HG03354 (cell line): ENCODE measurements around the gene ADAMTS3.

Source experiments
- ATAC-seq: cut with Tn5 transposase; IDR thresholded peaks from one replicate; pipeline ENCODE4 v1.9.1; 2021; ENCODE audit warnings: mild to moderate bottlenecking; ENCODE audit not compliant: unreplicated experiment, poor library complexity, severe bottlenecking

ADAMTS3 gene

DNA sequence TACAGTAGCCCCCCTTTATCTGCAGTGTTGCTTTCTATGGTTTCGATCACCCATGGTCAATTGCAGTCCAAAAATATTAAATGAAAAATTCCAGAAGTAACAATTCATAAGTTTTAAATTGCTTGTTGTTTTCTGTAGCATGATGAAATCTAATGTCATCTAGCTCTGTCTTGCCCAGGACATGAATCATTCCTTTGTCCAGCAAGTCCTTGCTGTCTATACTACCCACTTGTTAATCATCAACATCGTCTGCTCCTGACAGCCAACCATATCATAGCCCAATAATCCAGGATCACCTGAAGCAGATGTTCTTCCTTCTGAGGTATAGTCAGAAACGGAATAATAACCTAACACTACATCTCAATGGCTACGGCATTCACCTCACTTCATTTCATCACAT lies 79.8 kb downstream of the ADAMTS3 start:
- no peak for ATAC-seq

DNA sequence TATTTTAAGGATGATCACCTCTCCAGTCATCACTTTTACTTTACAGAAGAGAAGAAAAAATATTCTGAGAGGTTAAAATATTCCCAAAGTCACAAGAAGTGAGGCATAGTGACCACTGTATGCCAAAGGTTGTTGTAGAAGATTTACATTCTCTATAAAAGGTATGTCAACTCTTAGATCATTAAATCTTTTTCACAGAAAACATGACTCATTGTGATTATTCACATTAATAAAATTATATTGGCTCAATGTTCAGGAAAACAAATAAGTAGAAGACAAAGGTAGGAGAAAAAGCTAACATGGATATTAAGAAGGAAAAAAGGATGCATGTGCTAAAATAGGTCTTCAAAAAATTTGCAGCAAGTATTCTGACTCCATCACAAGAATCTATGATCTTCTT lies 82.0 kb downstream of the ADAMTS3 start:
- no peak for ATAC-seq

DNA sequence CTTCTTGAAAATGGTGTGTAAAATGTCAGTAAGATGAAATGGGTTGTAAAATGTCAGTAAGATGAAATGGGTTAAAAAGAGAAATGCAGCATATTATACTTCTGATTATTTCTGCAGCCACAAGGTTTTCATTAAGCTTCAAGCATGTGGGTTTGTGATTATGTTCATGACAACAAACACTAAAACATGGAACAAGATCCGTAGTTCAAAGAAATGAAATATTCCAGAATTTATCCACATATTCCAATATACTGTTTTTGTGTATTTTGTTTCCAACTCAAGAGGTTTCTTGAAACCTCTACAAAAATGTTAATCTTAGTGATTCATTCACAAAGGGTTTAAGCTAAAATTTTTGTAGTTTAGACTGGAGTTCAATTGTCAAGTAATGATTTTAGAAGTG lies 84.0 kb downstream of the ADAMTS3 start:
- no peak for ATAC-seq

DNA sequence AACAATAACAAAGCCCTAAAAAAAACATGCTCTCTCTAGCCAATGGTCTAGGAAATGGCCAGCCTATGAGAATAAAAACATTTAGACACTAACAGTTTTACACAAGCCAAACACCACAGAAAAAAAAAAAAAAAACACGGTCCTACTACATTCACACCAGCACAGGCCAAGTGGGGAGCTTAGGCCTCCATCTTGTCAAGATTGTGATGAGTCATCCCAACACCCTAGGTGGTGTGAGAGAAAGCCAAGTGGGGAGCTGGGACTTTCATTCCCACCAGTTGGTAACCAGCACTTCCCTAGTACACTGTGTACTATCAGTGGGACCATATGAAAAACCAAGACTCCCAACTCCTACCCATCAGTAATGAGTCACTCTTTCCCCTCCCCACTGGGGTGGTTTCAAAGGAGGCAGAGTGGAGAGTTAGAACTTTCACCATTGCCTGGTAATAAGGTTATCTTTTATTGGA lies 95.6 kb downstream of the ADAMTS3 start:
- ATAC-seq: no peak

DNA sequence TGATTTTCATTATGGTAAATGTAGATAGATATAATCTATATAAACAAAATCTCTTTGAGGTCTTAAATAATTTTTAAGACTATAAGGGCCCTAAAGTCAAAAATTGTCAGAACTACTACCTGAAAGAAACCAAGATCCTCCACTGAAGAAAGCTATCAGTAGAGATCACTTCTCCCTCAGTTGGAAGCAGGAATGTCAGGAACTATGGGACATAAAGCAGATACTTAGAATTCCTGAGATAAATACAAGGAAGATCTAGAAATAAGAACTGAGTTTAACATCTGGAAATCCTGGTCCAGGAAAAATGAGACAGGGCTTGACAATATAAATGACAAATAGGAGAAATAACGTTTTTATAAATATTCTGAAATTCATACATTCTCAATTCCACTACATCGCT lies 97.2 kb downstream of the ADAMTS3 start:
- no peak for ATAC-seq

DNA sequence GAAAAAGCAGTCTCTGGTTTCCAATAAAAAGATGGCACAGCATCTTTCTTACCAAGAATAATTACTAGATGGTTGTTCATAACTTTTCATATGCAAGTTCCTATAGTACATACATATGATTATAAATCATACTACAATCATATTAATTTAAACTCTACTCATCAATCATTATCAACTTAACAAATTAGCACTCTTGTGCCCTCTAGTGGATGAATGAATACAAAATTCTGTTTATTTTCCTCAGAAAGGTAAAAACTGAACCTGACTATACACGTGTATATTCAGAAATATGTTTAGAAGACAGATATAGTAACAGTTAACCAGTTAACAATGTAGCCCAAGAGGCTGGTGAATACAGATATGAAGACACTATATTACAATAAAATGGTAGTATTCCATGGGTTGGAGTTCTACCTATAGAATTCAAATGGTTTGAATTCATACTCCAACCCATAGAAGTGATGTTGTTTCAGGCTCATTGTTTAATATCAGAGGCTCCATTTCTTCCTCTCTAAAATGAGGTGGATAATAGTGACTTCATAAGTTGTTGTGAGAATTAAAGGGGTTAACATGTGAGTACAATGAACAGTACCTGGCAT lies 100.0 kb downstream of the ADAMTS3 start:
- no peak for ATAC-seq

DNA sequence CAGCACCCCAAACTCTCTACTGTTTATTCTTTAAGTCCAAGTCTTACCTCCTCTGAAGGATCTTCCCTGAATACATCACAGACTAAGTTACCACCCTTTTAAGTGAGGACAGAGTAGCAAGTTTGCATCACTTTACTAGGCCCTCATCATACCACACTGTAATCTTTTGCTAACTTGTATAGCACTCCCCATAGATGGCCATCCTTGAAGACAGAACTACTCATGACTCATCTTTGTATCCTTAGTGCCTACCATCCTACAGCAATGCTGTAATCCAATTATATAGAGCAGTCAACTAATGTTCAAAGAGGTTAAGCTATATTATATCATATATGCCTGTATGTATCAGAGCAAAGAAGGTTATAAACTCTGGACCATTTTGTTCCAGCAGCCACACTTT lies 101.4 kb downstream of the ADAMTS3 start:
- no peak for ATAC-seq

DNA sequence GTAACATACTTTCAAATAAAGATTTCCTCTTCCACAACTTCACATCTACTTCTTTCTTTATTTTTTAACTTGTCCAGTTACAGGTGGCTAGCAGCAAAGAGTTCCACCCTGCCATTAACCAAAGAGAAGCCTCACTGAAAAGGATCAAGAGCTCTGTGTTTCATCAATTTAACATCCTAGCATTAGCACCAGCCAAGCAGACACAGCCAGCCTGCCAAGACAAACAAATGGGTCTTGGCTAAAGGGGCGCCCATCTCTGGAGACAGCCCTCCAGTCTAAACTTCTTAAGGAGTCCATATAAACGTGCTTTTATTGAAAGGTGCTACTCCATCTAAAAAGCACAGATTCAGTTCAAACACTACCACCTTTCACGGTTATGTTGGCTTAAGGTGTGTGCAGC lies 105.3 kb downstream of the ADAMTS3 start:
- ATAC-seq: no peak

DNA sequence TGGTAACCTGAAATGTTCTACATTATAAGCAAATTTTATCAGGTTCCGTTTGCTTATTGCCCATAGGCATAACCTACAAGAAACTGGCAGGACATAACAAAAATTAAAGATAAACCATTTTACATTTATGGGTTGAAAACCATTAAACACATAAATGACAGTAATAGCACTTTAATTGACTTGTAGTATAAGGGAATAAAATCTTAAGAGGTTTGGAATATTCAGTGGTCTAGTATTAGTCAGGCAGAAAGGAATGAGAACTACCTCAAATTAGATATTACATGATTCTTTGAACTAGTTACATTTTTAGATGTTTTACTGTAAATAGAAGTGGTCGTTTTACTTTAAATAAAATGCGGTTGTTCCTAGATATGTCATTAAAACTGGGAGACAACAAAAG lies 111.9 kb downstream of the ADAMTS3 start:
- no peak for ATAC-seq

DNA sequence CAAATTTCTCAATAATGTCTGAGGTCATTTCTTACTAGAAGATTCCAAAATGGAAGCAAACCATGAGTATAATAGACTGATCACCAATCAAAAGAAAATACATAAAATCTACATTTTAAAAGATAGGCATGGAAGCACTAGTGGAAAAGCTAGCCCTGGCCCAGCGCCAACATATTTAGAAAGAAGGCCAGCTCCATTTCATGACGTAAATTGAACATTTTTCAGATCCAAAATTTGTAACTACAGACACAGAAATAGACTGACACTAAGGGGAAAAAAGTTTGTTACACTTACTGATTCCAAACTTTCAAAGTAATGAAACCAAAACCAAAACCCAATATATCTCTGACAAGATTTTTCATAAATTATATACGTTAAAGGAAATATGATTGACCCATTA lies 117.7 kb downstream of the ADAMTS3 start:
- ATAC-seq: no peak

DNA sequence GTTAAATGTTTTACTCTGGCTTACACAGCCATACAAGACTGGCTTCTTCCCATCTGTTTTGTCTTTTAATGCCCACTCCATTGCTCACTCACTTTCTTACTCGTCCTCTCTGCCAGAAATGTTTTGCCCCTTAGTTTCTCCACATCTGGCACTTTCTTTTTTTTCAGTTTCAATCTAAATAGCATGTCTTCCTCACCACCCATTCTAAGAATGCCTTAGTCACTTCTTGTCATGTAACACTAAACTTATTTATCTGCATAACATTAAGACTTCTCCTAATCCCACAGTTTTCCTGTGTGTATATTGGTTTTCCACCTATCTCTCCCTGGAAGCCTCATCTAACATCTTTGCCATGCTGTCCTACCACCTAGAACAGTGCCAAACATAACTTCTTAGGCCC lies 119.3 kb downstream of the ADAMTS3 start:
- ATAC-seq: no peak

DNA sequence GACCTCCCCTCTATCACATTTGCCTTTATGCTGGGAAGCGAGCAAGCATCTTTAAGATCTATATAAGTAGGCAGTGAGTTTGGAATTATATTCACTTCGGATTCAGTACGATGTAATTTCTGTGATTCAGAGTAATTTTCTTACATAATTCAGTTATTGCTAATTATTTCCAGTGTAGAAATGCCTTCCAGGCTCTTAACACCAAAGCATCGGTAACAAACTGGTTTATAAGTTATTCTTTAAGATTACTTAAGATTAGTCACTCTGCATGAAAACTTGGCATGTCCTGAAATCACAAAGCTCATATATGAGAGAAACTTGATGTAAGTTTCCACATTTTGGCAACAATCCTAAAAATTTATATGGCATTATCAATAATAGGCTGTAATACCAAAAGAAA lies 120.8 kb downstream of the ADAMTS3 start:
- ATAC-seq: no peak

DNA sequence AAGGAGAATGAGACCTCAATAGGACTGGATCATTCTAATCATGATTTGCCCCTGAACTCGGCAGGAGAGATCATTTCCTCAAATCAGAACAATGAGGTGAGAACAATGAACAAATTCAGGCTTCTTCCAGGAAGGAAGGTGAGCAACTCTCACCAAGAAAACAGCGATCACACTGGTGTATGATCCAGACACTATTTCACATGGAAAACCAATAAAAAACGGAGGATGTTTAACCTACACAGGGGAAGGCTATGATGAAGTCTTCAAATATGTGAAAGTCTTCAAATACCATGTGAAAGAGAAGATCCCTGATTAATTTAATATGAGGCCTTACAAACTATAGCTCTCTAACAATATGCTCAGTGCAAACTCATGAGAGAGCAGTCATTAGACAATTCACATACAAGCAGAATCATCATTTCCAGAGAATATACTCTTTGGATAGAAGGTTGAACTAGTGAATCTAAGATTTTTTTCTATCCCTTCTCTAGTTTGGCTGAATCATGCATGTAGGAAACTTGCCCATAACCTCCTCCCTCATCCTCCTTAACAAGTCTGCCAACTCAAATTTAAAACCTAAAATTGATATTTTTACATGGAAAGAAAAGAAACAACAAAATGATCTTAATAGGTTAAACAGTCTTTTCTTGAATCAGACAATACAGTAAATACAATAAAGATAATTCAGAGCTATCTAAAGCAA lies 122.5 kb downstream of the ADAMTS3 start:
- no peak for ATAC-seq

DNA sequence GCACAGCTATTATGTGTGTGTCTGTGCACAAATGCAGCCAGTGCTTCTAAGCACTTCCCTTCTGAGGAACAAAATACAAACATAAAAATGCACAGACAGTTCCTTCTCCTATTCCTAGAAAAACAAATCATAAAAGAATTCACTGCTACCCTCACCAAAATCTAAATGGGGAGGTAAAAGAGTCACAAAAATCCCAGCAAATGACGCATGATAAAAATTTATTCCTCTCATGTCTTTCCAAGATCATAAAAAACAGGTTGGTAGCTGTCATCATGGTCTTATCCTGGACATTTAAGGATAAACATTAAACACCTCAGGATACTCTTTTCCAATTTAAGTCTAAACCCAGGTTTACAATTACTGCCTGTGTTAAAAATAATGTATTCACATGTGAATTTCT lies 124.9 kb downstream of the ADAMTS3 start:
- no peak for ATAC-seq

DNA sequence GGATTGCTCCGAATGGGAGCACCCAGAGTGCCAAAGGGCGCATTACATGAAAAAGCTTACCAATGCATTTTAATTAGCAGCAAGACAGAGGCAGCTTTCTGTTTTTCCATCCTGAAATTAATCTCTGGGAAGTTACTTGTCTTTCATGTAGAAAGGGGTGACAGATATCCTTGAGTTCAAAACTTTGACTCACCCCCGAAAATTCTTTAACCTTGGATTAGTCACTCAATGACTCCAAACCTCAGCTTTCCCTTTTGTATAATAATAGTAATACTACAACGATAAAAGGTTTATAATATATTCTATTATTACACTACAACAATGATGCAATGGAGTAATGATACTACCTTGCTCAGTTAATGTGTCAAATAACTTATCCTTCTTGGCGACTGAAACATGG lies 126.3 kb downstream of the ADAMTS3 start:
- no peak for ATAC-seq

DNA sequence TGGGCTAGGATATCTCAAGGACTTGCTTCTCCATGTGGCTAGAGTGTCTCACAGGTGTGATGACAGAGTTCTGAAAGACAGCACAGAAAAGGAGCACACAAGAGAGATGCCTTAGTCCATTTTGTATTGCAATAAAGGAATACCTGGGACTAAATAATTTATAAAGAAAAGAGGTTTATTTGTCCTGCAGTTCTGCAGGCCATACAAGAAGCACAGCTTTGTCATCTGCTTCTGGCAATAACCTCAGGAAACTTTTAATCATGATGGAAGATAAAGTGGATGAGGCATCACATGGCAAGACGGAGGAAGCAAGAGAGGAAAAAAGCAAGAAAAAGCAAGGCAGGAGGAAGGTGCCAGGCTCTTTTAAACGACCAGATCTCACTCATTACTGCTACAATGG lies 126.9 kb downstream of the ADAMTS3 start:
- no peak for ATAC-seq

DNA sequence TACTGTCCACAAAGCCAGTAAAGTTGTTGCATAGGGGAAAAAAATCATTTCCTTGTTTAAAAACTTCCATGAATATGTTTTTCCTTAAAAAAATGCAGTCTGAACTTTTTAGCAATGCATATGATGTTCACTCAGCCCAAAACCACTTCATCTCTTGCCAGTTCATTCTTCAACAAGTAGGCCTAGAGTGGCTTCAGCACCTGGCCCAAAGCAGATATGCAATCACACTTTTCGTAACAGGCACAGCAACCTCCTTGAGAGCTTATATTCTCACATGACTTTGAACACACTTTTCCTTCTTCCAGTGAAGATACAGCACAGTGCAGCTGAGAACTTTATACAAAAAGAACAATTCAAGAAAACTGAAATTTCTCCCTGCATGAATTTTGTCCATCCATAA lies 128.6 kb downstream of the ADAMTS3 start:
- ATAC-seq: no peak

DNA sequence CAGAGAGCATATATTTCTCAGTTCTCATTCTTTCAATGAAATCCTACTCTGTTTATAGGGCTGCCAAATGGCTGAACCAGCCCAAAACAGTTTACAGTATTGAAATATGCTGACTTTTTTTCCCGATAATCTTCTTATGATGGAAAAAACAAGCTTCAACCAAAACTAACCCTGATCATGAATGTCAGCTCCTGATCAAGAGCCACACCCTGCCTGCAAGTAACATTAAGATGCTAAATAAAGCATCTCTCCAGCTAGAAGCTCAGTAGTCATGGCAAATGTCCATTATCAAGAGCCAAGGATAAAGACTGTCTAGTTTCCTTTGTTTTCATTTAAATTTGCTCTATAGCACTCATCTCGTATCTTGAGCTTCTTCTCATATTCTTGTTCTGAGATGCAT lies 136.0 kb downstream of the ADAMTS3 start:
- no peak for ATAC-seq

DNA sequence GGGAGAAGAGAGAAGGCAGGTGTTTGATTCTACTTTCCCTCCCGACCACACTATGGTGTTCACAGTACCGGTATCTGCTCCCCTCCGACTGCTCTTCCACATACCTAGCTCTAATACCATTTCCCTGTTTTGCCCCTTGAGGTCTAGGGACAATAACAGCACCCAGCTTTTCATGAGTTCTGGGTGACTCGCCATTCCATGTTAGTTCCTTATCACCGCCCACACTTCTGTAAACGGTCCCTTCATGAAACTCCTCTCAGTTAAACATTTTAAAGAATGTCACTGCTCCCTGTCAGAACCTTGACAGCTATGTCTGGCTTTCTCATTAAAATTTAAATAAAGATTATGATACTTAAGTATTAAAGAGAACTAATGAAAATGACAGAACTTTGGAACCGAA lies 136.7 kb downstream of the ADAMTS3 start:
- no peak for ATAC-seq

DNA sequence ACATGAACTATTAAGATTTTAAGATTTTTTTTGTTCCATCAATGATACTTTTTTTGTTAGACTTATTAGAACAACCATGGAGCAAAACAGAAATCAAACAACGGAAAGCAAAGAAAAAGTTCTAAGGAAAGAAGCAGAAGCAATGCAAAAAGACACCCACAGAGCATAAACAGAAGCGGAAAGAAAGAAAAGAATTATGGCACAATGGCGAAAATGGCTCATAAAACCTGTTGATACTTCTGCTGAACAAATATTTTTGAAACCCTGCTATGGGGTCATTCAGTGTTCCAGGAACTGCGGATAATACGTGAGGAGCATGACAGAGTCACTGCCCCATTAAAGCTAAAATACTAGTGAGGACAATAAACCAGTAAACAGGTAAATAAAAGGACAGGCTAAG lies 138.0 kb downstream of the ADAMTS3 start:
- no peak for ATAC-seq

DNA sequence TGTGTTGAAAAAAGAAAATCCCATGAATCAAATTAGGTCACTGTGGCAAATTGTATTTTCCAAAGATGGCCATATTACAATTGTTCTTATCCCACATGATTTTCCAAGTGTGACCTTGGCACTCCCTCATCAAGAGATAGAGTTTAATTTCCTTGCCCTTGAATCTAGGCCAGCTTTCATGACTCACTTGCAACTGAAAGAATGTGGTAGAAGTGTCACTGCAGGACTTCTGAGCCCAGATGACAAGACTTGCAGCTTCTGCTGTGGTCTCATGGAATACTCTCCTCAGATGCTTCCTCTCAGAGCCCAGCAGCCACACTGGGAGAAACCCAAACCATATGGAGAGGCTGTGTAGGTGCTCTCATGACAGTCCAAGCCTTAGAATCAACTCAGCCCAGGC lies 139.0 kb downstream of the ADAMTS3 start:
- ATAC-seq: no peak

DNA sequence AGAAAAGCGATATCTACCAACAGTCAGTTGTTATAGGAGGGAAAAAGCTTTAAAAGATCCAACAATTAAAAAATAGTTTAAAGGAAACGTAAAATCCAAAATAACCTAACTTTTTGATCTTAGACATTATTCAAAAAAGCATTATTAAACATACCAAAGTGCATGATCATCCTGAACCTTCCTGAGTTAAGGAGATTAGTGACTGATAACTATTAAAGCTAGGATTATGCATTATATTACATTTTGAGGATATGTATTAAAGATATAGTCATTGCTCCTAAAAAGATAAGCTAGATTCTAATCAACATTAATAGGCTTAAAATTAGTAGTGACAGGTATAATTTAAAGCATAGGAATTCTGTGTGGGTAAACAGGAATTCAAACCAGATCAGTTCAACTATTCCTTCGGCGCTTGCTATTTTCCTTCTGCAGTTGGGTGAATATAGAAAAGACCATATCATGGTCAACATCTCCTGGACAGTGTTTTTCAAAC lies 139.6 kb downstream of the ADAMTS3 start:
- no peak for ATAC-seq
